K562 (cell line): ENCODE results near the gene DEFB114. TPM values are rescaled to one million over a fixed set of nuclear protein-coding genes. Genes with fewer than 3 reads are reported as not detected.

Experiments used
- ARNT ChIP-seq, 2 experiments: fragments of 450-650 bp; IDR thresholded peaks; 2 replicates each; pipeline ENCODE4 v1.6.1; 2016; ENCODE audit warnings: mild to moderate bottlenecking in 1 of 2
- C11orf30 ChIP-seq: fragments of 450-650 bp; IDR thresholded peaks from 2 replicates; pipeline ENCODE4 v1.6.1; 2016; ENCODE audit warnings: low read depth, mild to moderate bottlenecking
- CC2D1A ChIP-seq: fragments of 450-650 bp; IDR thresholded peaks from 2 replicates; pipeline ENCODE4 v1.6.1; 2017; ENCODE audit warnings: mild to moderate bottlenecking
- CEBPZ ChIP-seq: fragments of 150-350 bp; IDR thresholded peaks from 2 replicates; pipeline ENCODE4 v1.6.1; 2014; ENCODE audit warnings: low read depth, mild to moderate bottlenecking, low read length, borderline replicate concordance
- ELF4 ChIP-seq: fragments of 450-650 bp; formaldehyde crosslinking; IDR thresholded peaks from 2 replicates; pipeline ENCODE4 v1.4.0; 2022; ENCODE audit warnings: missing genetic modification characterization
- KLF10 ChIP-seq: fragments of 250-450 bp; sonication (Bioruptor Pico); IDR thresholded peaks from 2 replicates; pipeline ENCODE4 v1.6.1; 2021; ENCODE audit warnings: matching md5 sums
- MAFG ChIP-seq: fragments of 450-650 bp; conservative IDR thresholded peaks from 2 replicates; pipeline ENCODE4 v1.6.1; 2016; ENCODE audit warnings: missing genetic modification characterization, missing compliant biosample characterization
- MYC ChIP-seq, 2 experiments: fragments of 250-450 bp in 1 of 2; sonication (Bioruptor Pico) in 1 of 2; IDR thresholded peaks; 2 replicates each; pipeline versions ENCODE4 v1.5.1 to v1.6.1; 2012 to 2021; ENCODE audit warnings: low read depth in 2 of 2, borderline replicate concordance in 1 of 2, improper control_type of control experiment in 1 of 2, low read length in 1 of 2, mild to moderate bottlenecking in 1 of 2, moderate library complexity in 1 of 2
- NONO ChIP-seq, 2 experiments: fragments of 200-400 bp in 1 of 2; fragments of 450-650 bp in 1 of 2; formaldehyde crosslinking in 1 of 2; IDR thresholded peaks; 2 replicates each; pipeline ENCODE4 v1.6.1; 2017; ENCODE audit warnings: low read depth in 2 of 2, mild to moderate bottlenecking in 2 of 2, moderate library complexity in 2 of 2, low read length in 1 of 2
- NR2C2 ChIP-seq, 2 experiments: fragments of 200-800 bp in 1 of 2; sonication (Bioruptor generic) in 1 of 2; sonication (generic) in 1 of 2; formaldehyde crosslinking in 1 of 2; IDR thresholded peaks; 2 replicates each; pipeline versions ENCODE4 v1.6.1 to v1.8.0; 2016 to 2022; ENCODE audit warnings: mild to moderate bottlenecking in 1 of 2, missing compliant biosample characterization in 1 of 2, missing genetic modification characterization in 1 of 2, missing genetic modification reagents in 1 of 2
- POLR3G ChIP-seq: IDR thresholded peaks from 2 replicates; pipeline ENCODE4 v1.6.1; 2011; ENCODE audit not compliant: insufficient read length, insufficient replicate concordance; ENCODE audit errors: extremely low read depth
- RBM25 ChIP-seq: fragments of 200-400 bp; formaldehyde crosslinking; IDR thresholded peaks from 2 replicates; pipeline ENCODE4 v1.6.1; 2018; ENCODE audit warnings: low read length, low read depth, moderate library complexity; ENCODE audit not compliant: severe bottlenecking
- SMAD3 ChIP-seq: fragments of 450-650 bp; formaldehyde crosslinking; conservative IDR thresholded peaks from 2 replicates; pipeline ENCODE4 v1.4.0; 2020; ENCODE audit warnings: mild to moderate bottlenecking
- ZNF134 ChIP-seq: fragments of 250-450 bp; sonication (Bioruptor Pico); conservative IDR thresholded peaks from 2 replicates; pipeline ENCODE4 v1.4.0; 2020
- ZNF668 ChIP-seq: fragments of 250-450 bp; sonication (Bioruptor Pico); IDR thresholded peaks from 2 replicates; pipeline ENCODE4 v1.8.0; 2022; ENCODE audit warnings: mild to moderate bottlenecking, inconsistent platforms
- polyA plus RNA-seq, 8 experiments: library from polyadenylated mRNA; depleted of rRNA in 4 of 8; stranded (reverse) in 5 of 8; unstranded in 3 of 8; fragments of >200 nt; fragmentation: Nextera tagmentation in 2 of 8; fragmentation: Illumina TruSeq in 1 of 8; extraction: Ambion mirVana in 2 of 8; extraction: Trizol in 1 of 8; gene quantifications; 2 replicates each; pipeline versions ENCODE4 v1.2.1 to v1.2.3, GENCODE V29; 2011 to 2014; ENCODE audit warnings: inconsistent platforms in 1 of 8, missing spikeins in 1 of 8
- total RNA-seq, 7 experiments: library from RNA; depleted of rRNA in 6 of 7; stranded (reverse); fragments of >200 nt in 6 of 7; fragmentation: Illumina TruSeq in 2 of 7; extraction: Trizol in 2 of 7; gene quantifications; 2 replicates each; pipeline versions ENCODE4 v1.2.1 to v1.2.3, GENCODE V29; 2011 to 2021; ENCODE audit warnings: low replicate concordance in 1 of 7
- TF ChIP-seq, protein P1 (sequence below): fragments of 250-450 bp; sonication (Bioruptor Pico); IDR thresholded peaks from 2 replicates; pipeline ENCODE4 v1.5.0; 2020; ENCODE audit warnings: mild to moderate bottlenecking
- TF ChIP-seq, protein P2 (sequence below): fragments of 450-650 bp; IDR thresholded peaks from 2 replicates; pipeline ENCODE4 v1.6.1; 2017; ENCODE audit warnings: mild to moderate bottlenecking, moderate library complexity
- TF ChIP-seq, protein P3 (sequence below): sonication (generic); formaldehyde crosslinking; IDR thresholded peaks from 2 replicates; pipeline ENCODE4 v1.8.1; 2023; ENCODE audit warnings: mild to moderate bottlenecking, missing genetic modification reagents, moderate library complexity

The DEFB114 gene
- total and polyA plus RNA-seq, 9 of the 15 experiments (the other 6 are each of a cell fraction or from before 2014, with no cell fraction given): not detected

DNA sequence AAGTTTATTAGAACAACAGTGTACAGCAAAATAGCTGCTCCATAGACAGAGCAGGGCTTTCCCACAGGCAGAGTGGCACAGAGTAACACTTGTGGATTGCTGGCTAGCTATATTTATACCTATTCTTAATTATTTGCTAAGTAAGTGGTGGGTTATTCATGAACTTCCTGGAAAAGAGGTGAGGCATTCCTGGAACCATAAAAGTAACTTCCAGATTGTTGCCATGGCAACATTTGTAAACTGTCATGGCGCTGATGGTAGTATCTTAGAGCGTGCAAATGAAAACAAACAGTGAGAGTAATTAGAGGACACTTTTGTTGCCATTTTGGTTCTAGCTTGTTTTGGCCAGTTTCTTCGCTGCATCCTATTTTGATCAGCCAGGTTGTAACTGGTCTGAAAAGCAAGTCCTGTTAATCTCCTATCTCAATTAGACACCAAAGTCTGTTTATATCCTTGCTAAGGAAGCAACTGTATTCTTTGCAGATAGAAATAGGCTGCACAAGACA lies 23.9 kb downstream of the DEFB114 start (continued):
- TF ChIP-seq RBM25 (no peak), MYC (IDR thresholded peaks at IDR 0.05; ENCODE audit: low read depth, low read length) (peak; percentile 42; the same call in 1 of the 2 replicates), MYC (CRISPR knock-in tag; IDR thresholded peaks at IDR 0.05; ENCODE audit: borderline replicate concordance, low read depth) (no peak), NR2C2 (CRISPR knock-in tag; IDR thresholded peaks at IDR 0.05) (no peak), NR2C2 (tag; IDR thresholded peaks at IDR 0.05) (peak; percentile 59; the same call in 1 of the 2 replicates), CC2D1A (no peak), ARNT (IDR thresholded peaks at IDR 0.05) (peak in 1 of 2 experiments; percentile 92; a peak in 1 of 4 replicates), ZNF668 (CRISPR knock-in tag) (no peak), SMAD3 (CRISPR knock-in tag) (no peak), NONO (IDR thresholded peaks at IDR 0.05; ENCODE audit: low read depth in 2 of 2, low read length in 1 of 2) (no peak), MAFG (tag) (no peak), POLR3G (no peak), C11orf30 (no peak), ZNF134 (CRISPR knock-in tag) (no peak), KLF10 (CRISPR knock-in tag) (no peak), ELF4 (CRISPR knock-in tag) (no peak), CEBPZ (no peak)
- TF ChIP-seq, protein P1, sequence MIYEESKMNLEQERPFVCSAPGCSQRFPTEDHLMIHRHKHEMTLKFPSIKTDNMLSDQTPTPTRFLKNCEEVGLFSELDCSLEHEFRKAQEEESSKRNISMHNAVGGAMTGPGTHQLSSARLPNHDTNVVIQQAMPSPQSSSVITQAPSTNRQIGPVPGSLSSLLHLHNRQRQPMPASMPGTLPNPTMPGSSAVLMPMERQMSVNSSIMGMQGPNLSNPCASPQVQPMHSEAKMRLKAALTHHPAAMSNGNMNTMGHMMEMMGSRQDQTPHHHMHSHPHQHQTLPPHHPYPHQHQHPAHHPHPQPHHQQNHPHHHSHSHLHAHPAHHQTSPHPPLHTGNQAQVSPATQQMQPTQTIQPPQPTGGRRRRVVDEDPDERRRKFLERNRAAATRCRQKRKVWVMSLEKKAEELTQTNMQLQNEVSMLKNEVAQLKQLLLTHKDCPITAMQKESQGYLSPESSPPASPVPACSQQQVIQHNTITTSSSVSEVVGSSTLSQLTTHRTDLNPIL (CRISPR knock-in tag): no peak
- TF ChIP-seq, protein P2, sequence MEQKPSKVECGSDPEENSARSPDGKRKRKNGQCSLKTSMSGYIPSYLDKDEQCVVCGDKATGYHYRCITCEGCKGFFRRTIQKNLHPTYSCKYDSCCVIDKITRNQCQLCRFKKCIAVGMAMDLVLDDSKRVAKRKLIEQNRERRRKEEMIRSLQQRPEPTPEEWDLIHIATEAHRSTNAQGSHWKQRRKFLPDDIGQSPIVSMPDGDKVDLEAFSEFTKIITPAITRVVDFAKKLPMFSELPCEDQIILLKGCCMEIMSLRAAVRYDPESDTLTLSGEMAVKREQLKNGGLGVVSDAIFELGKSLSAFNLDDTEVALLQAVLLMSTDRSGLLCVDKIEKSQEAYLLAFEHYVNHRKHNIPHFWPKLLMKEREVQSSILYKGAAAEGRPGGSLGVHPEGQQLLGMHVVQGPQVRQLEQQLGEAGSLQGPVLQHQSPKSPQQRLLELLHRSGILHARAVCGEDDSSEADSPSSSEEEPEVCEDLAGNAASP: no peak
- TF ChIP-seq, protein P3, sequence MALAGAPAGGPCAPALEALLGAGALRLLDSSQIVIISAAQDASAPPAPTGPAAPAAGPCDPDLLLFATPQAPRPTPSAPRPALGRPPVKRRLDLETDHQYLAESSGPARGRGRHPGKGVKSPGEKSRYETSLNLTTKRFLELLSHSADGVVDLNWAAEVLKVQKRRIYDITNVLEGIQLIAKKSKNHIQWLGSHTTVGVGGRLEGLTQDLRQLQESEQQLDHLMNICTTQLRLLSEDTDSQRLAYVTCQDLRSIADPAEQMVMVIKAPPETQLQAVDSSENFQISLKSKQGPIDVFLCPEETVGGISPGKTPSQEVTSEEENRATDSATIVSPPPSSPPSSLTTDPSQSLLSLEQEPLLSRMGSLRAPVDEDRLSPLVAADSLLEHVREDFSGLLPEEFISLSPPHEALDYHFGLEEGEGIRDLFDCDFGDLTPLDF (CRISPR knock-in tag): no peak
